Thoracic aorta (tissue), 2 donors: ENCODE results near the gene TK2. TPM values are rescaled to one million over a fixed set of nuclear protein-coding genes. Genes with fewer than 3 reads are reported as not detected.

Experiments
- ATAC-seq: fragments of 150-250 bp; one replicate; pipeline ENCODE4 v1.8.0; 2017; ENCODE audit warnings: low read depth; ENCODE audit not compliant: insufficient number of reproducible peaks, low FRiP score
- DNase-seq: peaks from one replicate; pipeline ENCODE4 v3.0.0-alpha.2; 2020; ENCODE audit warnings: low spot score
- H3K27ac ChIP-seq, 2 donors: fragments of 200-600 bp; sonication (generic); 1 replicate in 1 of 2; 2 replicates in 1 of 2; pipeline ENCODE4 v1.5.1; 2016; ENCODE audit warnings: mild to moderate bottlenecking in 2 of 2, moderate library complexity in 2 of 2
- H3K27me3 ChIP-seq: fragments of 200-600 bp; sonication (generic); replicated peaks from 2 replicates; pipeline ENCODE4 v1.6.0; 2016; ENCODE audit warnings: mild to moderate bottlenecking; ENCODE audit not compliant: insufficient read depth
- H3K36me3 ChIP-seq: fragments of 200-600 bp; sonication (generic); one replicate; pipeline ENCODE4 v1.5.1; 2016
- H3K4me1 ChIP-seq, 2 donors: fragments of 200-600 bp; sonication (generic); 1 replicate in 1 of 2; 2 replicates in 1 of 2; pipeline versions ENCODE4 v1.5.1 to v1.6.0; 2016; ENCODE audit warnings: low read depth in 2 of 2, mild to moderate bottlenecking in 1 of 2; ENCODE audit not compliant: control insufficient read depth in 1 of 2
- H3K4me3 ChIP-seq: fragments of 200-600 bp; sonication (generic); 2 replicates; pipeline ENCODE4 v1.5.1; 2016; ENCODE audit warnings: mild to moderate bottlenecking
- H3K9me3 ChIP-seq: fragments of 200-600 bp; sonication (generic); 2 replicates; pipeline ENCODE4 v1.5.1; 2016
- total RNA-seq, 2 donors: library from RNA; depleted of rRNA; stranded (reverse); fragments of >200 nt; gene quantifications; one replicate each; pipeline versions ENCODE4 v1.1.0 to v1.2.3, GENCODE V29; 2016
- TF ChIP-seq, protein P1 (sequence below): fragments of 200-600 bp; sonication (generic); IDR thresholded peaks from one replicate; pipeline ENCODE4 v1.5.1; 2019; ENCODE audit warnings: antibody characterized with exemption

Gene TK2
- total RNA-seq, 2 donors from 2014 or later = 41.7 to 55.5 TPM

DNA sequence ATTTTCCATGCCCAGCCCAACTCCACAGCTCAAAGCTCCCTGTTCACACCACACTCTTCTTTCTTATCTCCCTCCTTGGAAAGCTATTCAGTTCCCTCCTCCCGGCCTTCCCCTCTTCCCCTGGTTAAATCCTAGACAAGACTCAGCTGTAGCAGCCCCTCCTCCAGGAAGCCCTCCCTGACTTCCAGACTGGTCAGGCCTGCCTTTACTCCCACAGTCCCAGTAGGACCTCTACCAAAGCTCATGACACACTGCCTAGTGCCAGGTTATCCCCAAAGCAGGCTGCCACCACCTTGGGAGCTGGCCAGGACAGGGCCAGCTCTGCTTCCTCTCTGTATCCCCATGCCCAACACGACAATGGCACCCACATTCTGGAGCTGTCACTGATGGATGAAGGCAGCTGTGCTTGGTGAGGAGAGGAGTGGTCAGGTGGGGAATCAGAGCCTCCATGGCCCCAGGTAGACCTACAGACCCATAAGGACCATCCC lies 72.8 kb downstream of the TK2 start:
- DNase-seq = no peak
- Histone ChIP-seq H3K9me3 (no peaks in the 10 kb centered on the region), H3K27ac (no peak overlapping the region), H3K4me1 (peaks cover 0 to 6% of the 10 kb centered on the region in 2 donors), H3K36me3 (no peaks in the 10 kb centered on the region), H3K27me3 (no peaks in the 10 kb centered on the region), H3K4me3 (no peak overlapping the region)
- no peak for ATAC-seq
- TF ChIP-seq, protein P1, sequence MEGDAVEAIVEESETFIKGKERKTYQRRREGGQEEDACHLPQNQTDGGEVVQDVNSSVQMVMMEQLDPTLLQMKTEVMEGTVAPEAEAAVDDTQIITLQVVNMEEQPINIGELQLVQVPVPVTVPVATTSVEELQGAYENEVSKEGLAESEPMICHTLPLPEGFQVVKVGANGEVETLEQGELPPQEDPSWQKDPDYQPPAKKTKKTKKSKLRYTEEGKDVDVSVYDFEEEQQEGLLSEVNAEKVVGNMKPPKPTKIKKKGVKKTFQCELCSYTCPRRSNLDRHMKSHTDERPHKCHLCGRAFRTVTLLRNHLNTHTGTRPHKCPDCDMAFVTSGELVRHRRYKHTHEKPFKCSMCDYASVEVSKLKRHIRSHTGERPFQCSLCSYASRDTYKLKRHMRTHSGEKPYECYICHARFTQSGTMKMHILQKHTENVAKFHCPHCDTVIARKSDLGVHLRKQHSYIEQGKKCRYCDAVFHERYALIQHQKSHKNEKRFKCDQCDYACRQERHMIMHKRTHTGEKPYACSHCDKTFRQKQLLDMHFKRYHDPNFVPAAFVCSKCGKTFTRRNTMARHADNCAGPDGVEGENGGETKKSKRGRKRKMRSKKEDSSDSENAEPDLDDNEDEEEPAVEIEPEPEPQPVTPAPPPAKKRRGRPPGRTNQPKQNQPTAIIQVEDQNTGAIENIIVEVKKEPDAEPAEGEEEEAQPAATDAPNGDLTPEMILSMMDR = no peak

DNA sequence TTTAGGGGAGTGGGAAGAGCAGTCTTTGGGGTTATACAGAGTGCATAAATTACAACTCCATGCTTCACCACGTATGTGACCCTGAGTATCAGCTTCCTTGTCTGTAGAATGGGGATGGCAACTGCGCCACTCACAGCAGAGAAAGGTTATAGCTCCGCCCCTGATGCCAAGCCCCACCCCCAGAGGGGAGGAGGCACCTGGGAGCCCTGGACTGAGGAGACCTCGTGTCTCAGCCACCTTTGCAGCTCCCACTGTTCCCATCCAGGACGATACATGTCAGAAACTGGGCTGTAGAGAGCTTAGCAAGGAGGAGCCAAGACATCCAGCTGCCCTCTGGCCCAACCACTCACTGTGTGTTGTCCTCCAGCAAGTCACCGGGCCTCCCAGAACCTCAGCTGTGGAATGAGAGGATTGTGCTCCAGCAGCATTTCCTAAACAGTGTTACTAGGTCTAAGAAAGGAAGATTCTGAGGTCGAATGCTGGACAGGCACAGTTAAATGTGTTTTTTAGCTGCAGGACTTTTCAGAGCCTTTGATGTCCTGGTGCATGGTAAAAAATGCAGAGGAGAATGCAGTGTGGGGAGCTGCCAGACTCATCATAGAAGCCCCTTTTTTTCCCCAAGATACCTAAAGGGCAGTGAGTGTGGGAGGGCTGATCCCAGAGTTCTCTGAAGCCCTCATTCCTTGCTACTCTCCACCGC lies 73.4 kb downstream of the TK2 start:
- ATAC-seq (no peak), DNase-seq (no peak)
- Histone ChIP-seq H3K27me3 (no peaks in the 10 kb centered on the region), H3K27ac (no peak overlapping the region), H3K4me3 (no peak overlapping the region), H3K9me3 (no peaks in the 10 kb centered on the region), H3K36me3 (no peaks in the 10 kb centered on the region), H3K4me1 (peaks cover 0 to 6% of the 10 kb centered on the region in 2 donors)
- TF ChIP-seq, protein P1 = no peak

DNA sequence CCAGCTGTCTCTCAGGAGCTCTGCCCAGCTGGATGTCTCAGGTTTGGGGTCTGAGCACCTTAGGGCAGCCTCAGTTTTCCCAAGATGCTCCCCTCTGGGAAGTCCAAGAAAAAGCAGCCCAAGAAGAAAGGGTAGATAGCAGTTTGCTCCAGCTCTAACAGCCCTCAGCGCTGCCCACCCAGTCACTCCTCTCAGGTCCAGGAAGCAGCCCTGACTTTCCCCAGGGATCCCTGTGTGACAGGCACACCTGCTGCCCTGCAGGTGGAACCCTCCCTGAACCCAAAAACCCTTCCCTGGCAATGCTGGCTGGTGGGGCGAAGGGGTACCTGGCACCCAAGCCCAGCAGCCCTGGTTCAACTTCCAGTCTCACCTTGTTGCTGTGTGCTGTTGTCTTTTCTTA lies 74.7 kb downstream of the TK2 start:
- H3K36me3 ChIP-seq = no peaks in the 10 kb centered on the region
- no peaks in the 10 kb centered on the region for H3K9me3 ChIP-seq
- H3K27ac ChIP-seq = no peak overlapping the region
- H3K4me3 ChIP-seq = no peak overlapping the region
- no peak for DNase-seq
- H3K27me3 ChIP-seq = no peaks in the 10 kb centered on the region
- ATAC-seq = no peak
- TF ChIP-seq, protein P1 = no peak
- H3K4me1 ChIP-seq = peaks cover 0 to 6% of the 10 kb centered on the region in 2 donors

DNA sequence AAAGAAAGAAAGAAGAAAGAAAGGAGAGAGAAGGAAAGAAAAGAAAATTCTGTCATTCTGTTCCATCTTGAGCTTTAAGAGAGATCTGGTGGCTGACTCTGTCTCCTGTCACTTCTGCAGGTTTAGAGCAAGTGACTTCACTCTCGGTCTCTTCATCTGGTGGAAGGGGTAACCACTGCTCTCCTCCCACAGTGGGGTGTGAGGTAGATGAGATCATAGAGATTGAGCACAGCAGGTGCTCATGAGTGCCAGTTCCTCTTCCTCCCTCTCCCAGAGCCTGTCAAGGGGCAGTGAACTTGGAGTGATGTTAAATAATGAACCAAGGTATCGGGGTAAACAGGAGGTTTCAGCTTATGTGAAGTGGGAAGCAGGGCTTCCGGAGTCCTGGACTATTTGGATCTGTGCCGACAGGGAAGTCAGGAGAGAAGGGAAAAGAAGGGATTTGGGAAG lies 75.1 kb downstream of the TK2 start:
- H3K36me3 ChIP-seq = no peaks in the 10 kb centered on the region
- H3K4me3 ChIP-seq = no peak overlapping the region
- DNase-seq (no peak), ATAC-seq (no peak)
- no peaks in the 10 kb centered on the region for H3K9me3 ChIP-seq
- H3K27ac ChIP-seq = no peak overlapping the region
- TF ChIP-seq, protein P1 = no peak
- peaks cover 0 to 6% of the 10 kb centered on the region in 2 donors for H3K4me1 ChIP-seq
- no peaks in the 10 kb centered on the region for H3K27me3 ChIP-seq

DNA sequence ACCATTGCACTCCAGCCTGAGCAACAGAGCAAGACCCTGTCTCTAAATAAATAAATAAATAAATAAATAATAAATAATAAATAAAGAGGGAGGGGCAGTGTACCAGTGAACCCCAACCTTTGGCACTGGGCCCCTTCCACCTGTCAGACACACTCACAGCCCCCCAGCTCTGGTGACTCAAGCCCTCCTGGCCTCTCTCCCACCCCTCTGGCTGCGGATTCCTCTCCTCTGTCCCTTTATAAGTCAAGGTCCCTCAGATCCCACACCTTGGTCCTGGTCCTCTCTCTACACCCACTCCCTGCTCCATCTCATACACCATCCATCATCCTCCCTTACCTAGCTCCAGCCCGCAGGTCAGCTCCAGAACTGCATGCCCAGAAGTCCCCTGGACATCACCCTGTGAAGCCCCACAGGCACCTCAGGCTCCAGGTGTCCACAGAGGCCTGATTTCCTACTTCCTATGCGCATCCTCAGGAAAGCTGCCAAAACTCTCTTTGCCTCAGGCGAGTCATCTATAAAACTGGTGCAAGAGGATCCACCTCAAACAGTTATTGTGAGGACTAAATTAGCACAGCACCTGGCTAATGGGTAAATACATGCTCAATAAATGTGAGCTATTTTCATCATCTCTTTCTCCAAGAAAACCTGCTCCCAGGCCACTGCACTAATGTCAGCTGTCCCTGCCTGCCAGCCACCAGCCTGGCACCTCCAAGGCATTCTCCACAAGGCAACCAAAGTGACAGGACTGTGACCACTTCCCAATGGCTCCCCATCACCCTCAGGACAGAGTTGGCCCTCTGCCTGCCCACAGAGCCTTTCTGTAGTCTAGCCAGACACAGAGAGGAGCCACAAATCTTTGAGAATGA lies 76.0 kb downstream of the TK2 start:
- H3K4me3 ChIP-seq = no peak overlapping the region
- TF ChIP-seq, protein P1 = no peak
- H3K9me3 ChIP-seq = no peaks in the 10 kb centered on the region
- H3K27ac ChIP-seq = no peak overlapping the region
- H3K27me3 ChIP-seq = no peaks in the 10 kb centered on the region
- ATAC-seq (no peak), DNase-seq (no peak)
- peaks cover 0 to 4% of the 10 kb centered on the region in 2 donors for H3K4me1 ChIP-seq
- H3K36me3 ChIP-seq = no peaks in the 10 kb centered on the region
